ENCODE measurements around the gene WDFY2. TPM values are rescaled to one million over a fixed set of nuclear protein-coding genes. Genes with fewer than 3 reads are reported as not detected.

The WDFY2 gene
- total and polyA plus RNA-seq, 10 of the 15 experiments (the other 5 are each of a cell fraction or from before 2014, with no cell fraction given): 2.1 to 13.0 (median 8.1) TPM

GRCh38 chr13:51684076-51684475, 99.8 kb downstream of the WDFY2 start:
- TF ChIP-seq CREB1 (IDR thresholded peaks at IDR 0.05; ENCODE audit: low read depth) (no peak), SMAD5 (IDR thresholded peaks at IDR 0.05; ENCODE audit: low read depth) (no peak), SREBF1 (IDR thresholded peaks at IDR 0.05; ENCODE audit: low read length) (no peak), STAT3 (IDR thresholded peaks at IDR 0.05; ENCODE audit: low read depth, low read length) (no peak), IRF4 (IDR thresholded peaks at IDR 0.05; ENCODE audit: low read depth, low read length) (no peak), EGR1 (IDR thresholded peaks at IDR 0.05; ENCODE audit: borderline replicate concordance in 1 of 2, low read depth in 2 of 2, low read length in 2 of 2) (no peak), NR2F1 (conservative IDR thresholded peaks at IDR 0.05) (no peak), NFYB (IDR thresholded peaks at IDR 0.05; ENCODE audit: insufficient read depth, low read depth, low read length) (no peak), MXI1 (IDR thresholded peaks at IDR 0.05; ENCODE audit: low read depth, low read length) (no peak), HSF1 (IDR thresholded peaks at IDR 0.05; ENCODE audit: low read depth, low read length) (no peak), EED (IDR thresholded peaks at IDR 0.05; ENCODE audit: low read depth) (no peak), TCF12 (IDR thresholded peaks at IDR 0.05; ENCODE audit: low read depth, low read length) (no peak), POLR2A (IDR thresholded peaks at IDR 0.05; ENCODE audit: low read depth, low read length) (no peak), IRF5 (IDR thresholded peaks at IDR 0.05; ENCODE audit: borderline replicate concordance) (no peak)
- TF ChIP-seq, protein P1, sequence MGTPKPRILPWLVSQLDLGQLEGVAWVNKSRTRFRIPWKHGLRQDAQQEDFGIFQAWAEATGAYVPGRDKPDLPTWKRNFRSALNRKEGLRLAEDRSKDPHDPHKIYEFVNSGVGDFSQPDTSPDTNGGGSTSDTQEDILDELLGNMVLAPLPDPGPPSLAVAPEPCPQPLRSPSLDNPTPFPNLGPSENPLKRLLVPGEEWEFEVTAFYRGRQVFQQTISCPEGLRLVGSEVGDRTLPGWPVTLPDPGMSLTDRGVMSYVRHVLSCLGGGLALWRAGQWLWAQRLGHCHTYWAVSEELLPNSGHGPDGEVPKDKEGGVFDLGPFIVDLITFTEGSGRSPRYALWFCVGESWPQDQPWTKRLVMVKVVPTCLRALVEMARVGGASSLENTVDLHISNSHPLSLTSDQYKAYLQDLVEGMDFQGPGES (IDR thresholded peaks at IDR 0.05): no peak
- TF ChIP-seq, protein P2, sequence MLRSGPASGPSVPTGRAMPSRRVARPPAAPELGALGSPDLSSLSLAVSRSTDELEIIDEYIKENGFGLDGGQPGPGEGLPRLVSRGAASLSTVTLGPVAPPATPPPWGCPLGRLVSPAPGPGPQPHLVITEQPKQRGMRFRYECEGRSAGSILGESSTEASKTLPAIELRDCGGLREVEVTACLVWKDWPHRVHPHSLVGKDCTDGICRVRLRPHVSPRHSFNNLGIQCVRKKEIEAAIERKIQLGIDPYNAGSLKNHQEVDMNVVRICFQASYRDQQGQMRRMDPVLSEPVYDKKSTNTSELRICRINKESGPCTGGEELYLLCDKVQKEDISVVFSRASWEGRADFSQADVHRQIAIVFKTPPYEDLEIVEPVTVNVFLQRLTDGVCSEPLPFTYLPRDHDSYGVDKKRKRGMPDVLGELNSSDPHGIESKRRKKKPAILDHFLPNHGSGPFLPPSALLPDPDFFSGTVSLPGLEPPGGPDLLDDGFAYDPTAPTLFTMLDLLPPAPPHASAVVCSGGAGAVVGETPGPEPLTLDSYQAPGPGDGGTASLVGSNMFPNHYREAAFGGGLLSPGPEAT (IDR thresholded peaks at IDR 0.05; ENCODE audit: low read depth): no peak
- no peak overlapping the region for H3K4me2 ChIP-seq (ENCODE audit: control insufficient read depth, insufficient read depth)
- H3K9me3 ChIP-seq (replicated peaks; ENCODE audit: control insufficient read depth, insufficient read depth, low read length): no peaks in the 10 kb centered on the region
- WGBS (ENCODE audit: insufficient coverage, insufficient replicate concordance, low lambda C conversion rate, missing lambda C conversion rate): 44% methylated on average over 3 of the region's 3 CpGs
- intact Hi-C loops (cut with micrococcal nuclease; ENCODE audit: unreplicated experiment): no loop called here
- H3K79me2 ChIP-seq (ENCODE audit: control insufficient read depth, insufficient read depth, low read length): no peaks in the 10 kb centered on the region
- FAIRE-seq (no peak), ATAC-seq (no peak), DNase-seq (ENCODE audit: low read depth, low spot score) (no peak)
- BruUV-seq (replicated peaks): no TSS peak
- H3K9ac ChIP-seq (ENCODE audit: control insufficient read depth, insufficient read depth, low read length): no peak overlapping the region
- no peaks in the 10 kb centered on the region; a peak in 1 of 4 replicates for H3K36me3 ChIP-seq (ENCODE audit: control insufficient read depth in 2 of 2, insufficient read depth in 2 of 2, low read length in 1 of 2)
- H3K4me1 ChIP-seq (ENCODE audit: control insufficient read depth, insufficient read depth, low read length): peaks cover 3% of the 10 kb centered on the region; the same call in 1 of the 2 replicates
- ChIA-PET RAD21 (ENCODE audit: unreplicated experiment) (interaction anchor here (0.7 kb wide), 3 partner anchors 51 to 1114 kb away, joined by 3 read pairs; no protein-coding TSS in a partner anchor), CTCF (interaction anchor here (1.2 kb wide), 1 partner anchor 92 kb away, joined by 3 read pairs; no protein-coding TSS in a partner anchor), SMC1A (ENCODE audit: uncharacterized antibody, unreplicated experiment) (interaction anchor here (0.6 to 2.1 kb wide), 5 partner anchors 22 to 132 kb away, joined by 3 to 7 read pairs (median 4); no protein-coding TSS in a partner anchor), POLR2A (interaction anchor here (0.5 kb wide), 1 partner anchor 353 kb away, joined by 3 read pairs; no protein-coding TSS in a partner anchor)
- no peaks in the 10 kb centered on the region for H4K20me1 ChIP-seq (ENCODE audit: control insufficient read depth, insufficient read depth)
- H3K27me3 ChIP-seq (replicated peaks in 1 of 2; ENCODE audit: control insufficient read depth in 2 of 2, insufficient read depth in 2 of 2, low read length in 1 of 2): no peaks in the 10 kb centered on the region
- no peak overlapping the region for H2AFZ ChIP-seq (ENCODE audit: control insufficient read depth, low read depth, low read length)
- in situ Hi-C loops (cut with MboI): no loop called here
- H3K4me3 ChIP-seq: no peak overlapping the region
- no peak overlapping the region for H3K27ac ChIP-seq (ENCODE audit: control insufficient read depth, insufficient read depth)

Data from GM12878 (cell line).